Forelimb muscle (tissue), 1 donor: Measurements from ENCODE around the gene SMYD3. TPM values are rescaled to one million over a fixed set of nuclear protein-coding genes. Genes with fewer than 3 reads are reported as not detected.
"Not testable (repeated sequence)": the region's sequence is repeated elsewhere in the genome, so short reads cannot be mapped to it uniquely, and the experiment has no call there.

Experiments used
- DNase-seq: peaks from one replicate; pipeline ENCODE4 v3.0.0-alpha.2; 2013; ENCODE audit warnings: low read depth
- polyA plus RNA-seq: library from polyadenylated mRNA; unstranded; fragments of 120-200 nt; gene quantifications from one replicate; pipeline ENCODE4 v1.2.1, GENCODE V29; 2013; ENCODE audit not compliant: insufficient read length

The SMYD3 gene
- polyA plus RNA-seq, 1 donor, result 7.9 TPM

- no peak for DNase-seq
These were observed 734.3 kb downstream of the SMYD3 start for GRCh38 chr1:245772739-245773138.

DNA sequence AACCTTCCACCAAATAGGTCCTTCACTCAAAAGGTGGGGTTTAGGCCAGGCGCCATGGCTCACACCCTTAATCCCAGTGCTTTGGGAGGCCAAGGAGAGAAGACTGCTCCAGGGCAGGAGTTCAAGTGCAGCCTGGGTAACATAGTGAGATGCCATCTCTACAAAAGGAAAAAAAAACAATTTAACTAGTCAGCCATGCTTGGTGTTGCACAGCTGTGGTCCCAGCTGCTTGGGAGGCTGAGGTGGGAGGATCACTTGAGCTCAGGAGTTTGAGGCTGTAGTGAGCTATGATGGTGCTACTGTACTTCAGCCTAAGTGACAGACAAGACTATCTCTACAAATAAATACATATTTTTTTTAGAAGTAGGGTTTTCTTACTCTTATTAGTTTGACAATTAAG lies 734.8 kb downstream of the SMYD3 start:
- no peak for DNase-seq

DNA sequence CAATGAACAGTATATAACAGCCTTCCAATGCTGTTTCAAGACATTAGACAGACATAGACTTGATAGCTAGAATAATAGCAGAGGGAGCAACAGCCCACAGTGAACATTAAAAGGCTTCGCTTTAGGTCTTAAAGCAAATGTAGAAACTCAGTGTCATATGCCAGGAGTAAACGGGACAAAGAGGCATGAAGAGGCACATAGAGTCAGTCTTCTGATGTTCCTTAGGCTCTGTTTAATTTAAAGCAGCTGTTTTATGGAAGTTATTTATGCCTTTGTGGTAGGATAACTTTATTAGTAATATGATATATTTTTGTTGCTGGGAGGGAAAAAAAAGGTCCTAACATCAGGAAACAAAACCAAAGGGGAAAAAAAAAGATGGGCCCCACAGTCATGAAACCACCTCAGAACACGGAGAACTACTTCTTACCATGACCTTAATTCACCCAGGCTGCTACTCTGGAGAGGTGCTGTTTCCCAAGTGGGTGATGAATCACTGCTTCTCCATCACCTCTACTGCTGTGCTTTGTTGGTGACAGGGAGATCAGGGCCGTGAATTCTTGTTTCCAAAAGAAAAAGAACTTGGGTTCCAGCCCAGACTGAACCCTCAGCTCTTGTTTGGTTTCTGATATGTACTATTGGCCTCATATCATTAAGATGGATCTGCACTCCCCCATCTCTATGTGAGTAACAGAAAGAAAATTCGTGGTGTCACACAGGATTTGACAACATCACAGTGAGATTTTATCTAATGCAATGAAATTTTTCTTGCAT lies 735.4 kb downstream of the SMYD3 start:
- DNase-seq, result no peak

DNA sequence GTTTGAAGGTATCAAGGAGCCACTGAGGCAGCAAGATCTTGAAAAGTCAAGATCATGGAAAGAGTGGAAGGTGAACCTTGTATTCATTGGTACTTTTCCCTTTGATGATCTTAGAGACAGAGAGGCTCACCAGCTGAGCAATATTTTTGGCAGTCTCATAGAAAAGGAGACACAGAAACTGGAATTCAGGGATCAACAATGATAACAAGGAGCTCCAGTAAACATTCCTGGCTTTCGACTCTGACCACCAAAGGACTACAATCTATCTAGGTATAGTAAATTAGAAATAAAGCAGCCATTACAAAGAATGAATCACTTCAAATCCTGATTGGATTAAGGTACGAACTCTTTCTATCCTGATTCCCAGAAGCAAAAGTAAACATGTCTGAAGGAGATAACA lies 736.9 kb downstream of the SMYD3 start:
- DNase-seq, result no peak

- DNase-seq, result no peak
These were observed 738.5 kb downstream of the SMYD3 start for GRCh38 chr1:245768596-245768995.

GRCh38 chr1:245765230-245766000 lies 741.7 kb downstream of the SMYD3 start:
- DNase-seq, result no peak

DNA sequence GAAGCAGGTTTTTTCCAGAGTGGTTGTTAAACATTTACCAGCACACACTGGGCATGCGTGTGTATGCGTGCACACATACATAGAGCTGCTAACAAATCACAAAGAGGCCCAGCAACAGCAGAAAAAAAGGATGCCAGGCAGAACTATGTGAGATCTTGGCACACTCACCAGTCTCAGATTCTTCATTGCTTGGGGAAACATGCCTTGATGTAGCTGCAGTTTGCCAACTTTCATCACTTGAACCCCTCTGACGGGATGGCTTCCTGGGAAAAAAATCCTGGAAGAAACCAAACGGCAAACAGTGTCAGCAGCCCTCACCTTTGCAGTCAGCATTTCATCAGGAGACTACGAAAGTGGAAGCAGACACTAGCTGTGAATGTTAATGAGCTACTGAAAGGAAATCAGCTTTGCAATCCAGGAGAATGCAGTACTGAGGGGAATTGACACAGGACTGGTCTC lies 743.2 kb downstream of the SMYD3 start:
- DNase-seq, result no peak

DNA sequence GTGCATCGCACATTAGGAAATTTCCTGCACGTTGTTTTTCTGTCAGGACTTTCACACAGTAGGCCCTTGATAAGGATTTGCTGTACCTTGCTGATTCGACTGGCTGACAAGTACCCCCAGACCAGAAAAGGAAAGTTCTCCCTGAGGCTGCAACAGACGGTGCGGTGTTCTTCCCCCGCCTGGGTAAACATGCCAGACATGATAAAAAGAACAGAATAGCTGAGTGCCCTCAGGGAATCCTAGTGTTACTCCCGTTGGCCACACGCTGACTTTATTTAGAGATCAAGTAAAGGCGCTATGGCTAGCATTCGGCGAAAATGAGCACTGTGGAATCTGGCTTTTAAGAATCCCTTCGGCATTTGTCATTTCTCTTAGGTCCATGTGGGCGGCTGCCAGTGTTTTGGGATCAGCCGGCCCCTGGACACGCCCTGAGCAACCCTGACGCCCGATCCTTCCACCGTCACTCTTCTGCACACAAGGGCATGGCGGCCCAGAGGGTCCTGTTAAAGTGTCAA lies 744.6 kb downstream of the SMYD3 start:
- no peak for DNase-seq

DNA sequence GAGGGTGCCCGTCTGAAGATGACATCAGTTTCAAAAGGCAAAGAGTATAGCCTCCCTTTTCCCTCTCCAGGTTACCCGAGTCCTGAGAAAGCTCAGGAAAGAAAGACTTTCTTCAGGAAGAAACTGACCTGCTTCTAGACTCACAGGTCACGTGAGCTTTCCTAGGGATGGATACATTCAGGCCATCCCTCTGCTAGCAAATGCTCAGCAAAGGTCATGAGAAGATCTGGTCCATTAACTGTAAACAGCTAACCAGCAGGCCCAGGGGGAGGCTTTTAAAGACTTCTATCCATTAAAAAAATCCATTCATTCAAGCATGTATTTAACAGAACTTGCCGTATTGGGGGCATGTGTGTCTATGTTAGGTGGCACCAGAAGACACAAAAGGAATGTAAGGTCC lies 746.8 kb downstream of the SMYD3 start:
- DNase-seq, result no peak

GRCh38 chr1:245754463-245754961 lies 752.6 kb downstream of the SMYD3 start:
- no peak for DNase-seq

DNA sequence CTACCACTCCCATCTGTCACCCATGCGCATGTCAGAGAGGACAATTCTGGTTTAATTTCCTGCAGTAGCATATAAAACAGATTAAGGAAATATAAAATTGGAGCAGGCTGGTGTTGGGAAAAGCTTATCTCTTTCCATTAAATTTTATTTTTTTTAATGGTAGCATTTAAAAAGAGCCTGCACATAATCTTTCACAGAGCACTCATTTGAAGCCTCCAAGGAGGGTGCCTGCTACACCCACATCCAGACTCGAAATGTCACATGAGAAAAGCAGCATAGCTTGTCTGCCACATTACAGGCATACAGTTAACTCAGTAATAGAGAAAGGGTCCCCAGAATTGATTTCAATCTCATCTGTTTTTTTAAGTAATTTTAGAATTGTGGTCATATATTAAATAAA lies 753.3 kb downstream of the SMYD3 start:
- DNase-seq, result no peak

DNA sequence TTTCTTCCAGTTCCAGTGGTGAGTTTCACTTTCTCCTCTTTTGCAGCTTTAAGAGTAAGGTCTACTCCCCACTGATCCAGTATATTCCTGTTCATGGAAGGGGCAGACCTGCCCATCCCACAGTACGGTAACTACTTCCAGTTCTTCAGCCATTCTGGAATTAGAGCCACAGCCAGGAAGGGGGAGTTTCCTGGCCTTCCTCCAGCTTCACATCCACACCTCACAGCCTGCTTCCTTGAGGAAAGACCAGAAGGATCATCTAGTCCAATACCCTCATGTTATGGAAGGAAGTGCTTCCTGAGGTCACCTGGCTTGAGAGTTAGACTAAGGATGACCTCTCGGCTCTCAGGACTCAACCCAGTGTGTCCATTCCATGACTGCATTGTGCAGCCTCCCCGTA lies 754.5 kb downstream of the SMYD3 start:
- DNase-seq, result no peak

- no peak for DNase-seq
These were observed 755.2 kb downstream of the SMYD3 start for GRCh38 chr1:245751726-245752470.

GRCh38 chr1:245751116-245751515 lies 756.0 kb downstream of the SMYD3 start:
- no peak for DNase-seq

GRCh38 chr1:245750261-245750660 lies 756.8 kb downstream of the SMYD3 start:
- no peak for DNase-seq

DNA sequence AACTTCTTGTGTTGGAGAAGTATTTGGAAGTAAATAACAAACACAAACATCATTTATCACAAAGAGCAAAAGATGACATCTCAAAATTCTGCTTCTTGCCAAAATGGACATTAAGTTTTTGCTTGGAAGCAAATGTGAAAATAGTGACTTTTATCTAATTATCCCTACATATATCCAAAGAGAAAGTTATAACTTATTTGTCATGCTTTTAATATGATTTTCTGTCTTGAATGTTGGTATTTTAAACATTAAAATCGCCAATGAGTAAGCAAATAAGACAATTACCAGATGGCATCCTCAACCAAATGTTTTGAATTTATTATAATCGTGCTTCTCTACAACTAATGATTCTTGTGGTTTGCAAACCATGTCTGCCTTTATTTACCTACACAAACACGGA lies 758.0 kb downstream of the SMYD3 start:
- no peak for DNase-seq

DNA sequence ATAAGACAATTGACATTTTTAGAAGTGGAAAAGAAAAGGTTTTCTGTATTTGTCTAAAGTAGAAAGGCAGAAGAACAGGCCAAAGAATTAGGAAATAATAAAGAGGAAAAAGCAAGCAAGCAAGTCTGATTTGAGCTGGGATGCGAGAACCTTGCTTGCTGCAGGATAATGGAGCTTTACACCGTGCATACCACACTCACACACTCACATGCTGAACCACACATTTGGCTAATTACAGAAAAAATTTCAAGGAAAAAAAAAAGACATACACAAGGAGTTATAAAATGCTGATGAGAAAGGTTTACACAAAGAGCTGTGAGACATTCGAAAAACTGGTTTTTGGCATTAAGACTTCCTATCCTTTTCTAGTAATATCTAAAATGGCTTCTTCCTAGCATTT lies 758.4 kb downstream of the SMYD3 start:
- DNase-seq, result no peak

GRCh38 chr1:245748240-245748639 lies 758.8 kb downstream of the SMYD3 start:
- no peak for DNase-seq

DNA sequence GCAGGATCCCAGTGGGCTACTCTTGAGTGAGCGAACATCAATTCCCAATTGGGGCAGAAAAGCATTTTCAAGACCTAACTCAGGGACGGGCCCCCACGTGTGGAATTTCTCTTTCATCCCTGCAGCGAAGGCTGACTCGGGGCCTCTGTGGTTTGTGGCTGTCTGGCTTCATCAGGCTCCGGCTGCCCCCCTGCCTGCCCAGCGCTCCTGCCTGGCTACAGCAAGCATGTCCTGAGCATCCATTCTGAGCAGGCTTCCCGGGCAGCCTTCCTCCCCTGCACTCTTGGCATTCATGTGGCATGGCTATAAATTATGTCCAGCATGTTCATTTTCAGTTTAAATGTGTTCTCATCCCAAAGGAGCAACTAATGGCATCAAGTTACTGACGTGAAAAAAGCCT lies 764.2 kb downstream of the SMYD3 start:
- DNase-seq, result no peak

DNA sequence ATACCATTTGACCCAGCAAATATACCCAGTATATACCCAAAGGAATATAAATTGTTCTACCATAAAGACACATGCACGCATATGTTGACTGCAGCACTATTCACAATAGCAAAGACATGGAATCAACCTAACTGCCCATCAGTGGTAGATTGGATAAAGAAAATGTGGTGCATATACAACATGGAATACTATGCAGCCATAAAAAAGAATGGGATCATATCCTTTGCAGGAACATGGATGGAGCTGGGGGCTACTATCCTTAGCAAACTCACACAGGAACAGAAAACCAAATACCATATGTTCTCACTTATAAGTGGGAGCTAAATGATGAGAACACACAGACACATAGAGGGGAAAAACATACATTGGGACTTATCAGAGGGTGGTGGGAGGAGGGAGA lies 766.7 kb downstream of the SMYD3 start:
- not testable (repeated sequence) for DNase-seq

DNA sequence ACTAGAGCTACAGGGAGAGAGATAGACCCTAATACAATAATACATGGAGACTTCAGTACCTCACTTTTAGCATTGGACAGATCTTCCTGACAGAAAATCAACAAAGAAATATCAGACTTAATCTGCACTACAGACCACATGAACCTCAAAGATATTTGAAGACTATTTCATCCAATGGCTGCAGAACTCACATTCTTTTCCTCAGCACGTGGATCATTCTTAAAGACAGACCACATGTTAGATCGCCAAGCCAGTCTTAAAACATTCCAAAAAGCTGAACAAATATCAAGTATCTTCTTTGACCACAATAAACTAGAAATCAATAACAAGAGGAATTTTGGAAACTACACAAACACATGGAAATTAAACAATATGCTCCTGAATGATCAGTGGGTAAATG lies 776.3 kb downstream of the SMYD3 start:
- DNase-seq, result no peak

- DNase-seq, result not testable (repeated sequence)
These were observed 779.0 kb downstream of the SMYD3 start for GRCh38 chr1:245728035-245728434.
